Kidney (tissue), 14 donors: Measurements from ENCODE around the gene PLA2G2F. TPM values are rescaled to one million over a fixed set of nuclear protein-coding genes. Genes with fewer than 3 reads are reported as not detected.

Experiments
- DNase-seq, 5 donors: peaks; one replicate each; pipeline ENCODE4 v3.0.0-alpha.2; 2013 to 2020
- FAIRE-seq: peaks from 2 replicates; lab custom pipeline; 2012; peaks lifted over from hg19 to GRCh38; lab: Jason Lieb, UNC
- H3K27ac ChIP-seq, 2 donors: one replicate each; pipeline ENCODE4 v1.7.0; 2013; ENCODE audit warnings: low read depth in 2 of 2, low read length in 2 of 2, inconsistent platforms in 1 of 2
- H3K27me3 ChIP-seq: one replicate; pipeline ENCODE4 v1.7.1; 2013; ENCODE audit warnings: low read length, inconsistent platforms; ENCODE audit not compliant: control insufficient read depth, insufficient read depth
- H3K36me3 ChIP-seq, 3 donors: one replicate each; pipeline versions ENCODE4 v1.7.0 to v1.7.1; 2013; ENCODE audit warnings: low read length in 3 of 3, control low read depth in 1 of 3, inconsistent platforms in 1 of 3; ENCODE audit not compliant: insufficient read depth in 3 of 3, control insufficient read depth in 2 of 3
- H3K4me1 ChIP-seq, 3 donors: one replicate each; pipeline versions ENCODE4 v1.7.0 to v1.7.1; 2013; ENCODE audit warnings: low read length in 3 of 3, inconsistent platforms in 1 of 3, low read depth in 1 of 3; ENCODE audit not compliant: control insufficient read depth in 2 of 3, insufficient read depth in 2 of 3
- H3K4me3 ChIP-seq, 3 donors: one replicate each; pipeline versions ENCODE4 v1.7.0 to v1.8.1; 2013; ENCODE audit warnings: low read length in 3 of 3, control low read depth in 1 of 3, inconsistent platforms in 1 of 3
- H3K9ac ChIP-seq, 3 donors: one replicate each; pipeline versions ENCODE4 v1.7.0 to v1.7.1; 2013; ENCODE audit warnings: low read length in 3 of 3, control low read depth in 1 of 3, inconsistent platforms in 1 of 3
- H3K9me3 ChIP-seq, 3 donors: one replicate each; pipeline versions ENCODE4 v1.7.0 to v1.7.1; 2013; ENCODE audit warnings: low read length in 3 of 3, control low read depth in 1 of 3, inconsistent platforms in 1 of 3; ENCODE audit not compliant: control insufficient read depth in 2 of 3, insufficient read depth in 1 of 3
- CTCF ChIP-seq: IDR thresholded peaks from 3 replicates; pipeline ENCODE4 v1.5.1; 2012; ENCODE audit warnings: mild to moderate bottlenecking, moderate library complexity, borderline replicate concordance; ENCODE audit not compliant: insufficient read depth; ENCODE audit errors: extremely low read depth
- intact Hi-C: fragments of 100-400 bp; cut with DNase I; formaldehyde crosslinking; loops from one replicate; pipeline ENCODE4 v1.11.1; 2022
- polyA plus RNA-seq: library from polyadenylated mRNA; stranded (reverse); fragments of 350-450 nt; fragmentation: Illumina TruSeq; extraction: RNeasy Lipid Tissue Mini Kit (QIAGEN cat#74804); gene quantifications from one replicate; pipeline ENCODE4 v1.2.3, GENCODE V29; 2014; ENCODE audit warnings: low read depth, low replicate concordance; ENCODE audit not compliant: insufficient read depth
- total RNA-seq: library from RNA; stranded (reverse); fragmentation: NEBNext Ultra II Directional; extraction: Animal tissue kit (Norgen Biotek cat#: 25700); gene quantifications from one replicate; pipeline ENCODE4 v1.2.1, GENCODE V29; 2021
- donor health status: control.
- donor health status: control.
- donor health status: control.
- donor health status: control.
- donor health status: control.
- donor health status: DM: yes; HTN: yes; CAD: no.
- donor health status: Normal renal cell carcinoma (clear cell type).

The PLA2G2F gene
- total and polyA plus RNA-seq, 2 donors from 2014 or later = not detected

GRCh38 chr1:20187813-20188454 is 48.8 kb downstream of the PLA2G2F start:
- DNase-seq = no peak
- FAIRE-seq = no peak
- Histone ChIP-seq H3K4me1 (peaks cover 0 to 11% (median 8%) of the 10 kb centered on the region in 3 donors), H3K9ac (peak overlapping the region in 1 of 3 donors; percentile 19), H3K27ac (no peak overlapping the region), H3K27me3 (no peaks in the 10 kb centered on the region), H3K9me3 (no peaks in the 10 kb centered on the region), H3K36me3 (no peaks in the 10 kb centered on the region), H3K4me3 (no peak overlapping the region)
- TF ChIP-seq CTCF = no peak
- intact Hi-C loops = no loop called here

DNA sequence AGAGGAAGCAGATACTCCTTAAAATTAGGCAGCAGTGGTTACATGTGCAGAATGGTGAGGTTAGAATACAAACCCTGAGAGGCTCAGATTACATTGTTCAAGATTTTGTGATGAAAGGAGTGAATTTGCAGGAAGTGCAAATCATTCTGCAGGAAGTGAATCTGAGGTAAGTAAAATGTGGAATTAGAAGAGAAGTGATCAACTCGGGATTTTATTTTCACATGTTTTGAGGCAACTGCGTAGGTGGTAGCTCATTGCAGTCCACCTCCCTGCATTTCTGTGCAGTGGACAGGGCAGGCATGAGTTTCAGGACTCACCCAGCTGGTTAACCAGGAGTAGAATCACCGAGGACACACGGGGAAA is 49.3 kb downstream of the PLA2G2F start:
- Histone ChIP-seq H3K9ac (peak overlapping the region in 1 of 3 donors; percentile 19), H3K4me1 (peaks cover 0 to 11% (median 8%) of the 10 kb centered on the region in 3 donors), H3K27me3 (no peaks in the 10 kb centered on the region), H3K9me3 (no peaks in the 10 kb centered on the region), H3K36me3 (no peaks in the 10 kb centered on the region), H3K4me3 (no peak overlapping the region), H3K27ac (no peak overlapping the region)
- TF ChIP-seq CTCF = no peak
- no peak for FAIRE-seq
- DNase-seq = no peak
- intact Hi-C loops = no loop called here

- Histone ChIP-seq H3K27ac (no peak overlapping the region), H3K4me3 (no peak overlapping the region), H3K36me3 (no peaks in the 10 kb centered on the region), H3K27me3 (no peaks in the 10 kb centered on the region), H3K9me3 (no peaks in the 10 kb centered on the region), H3K9ac (no peak overlapping the region), H3K4me1 (peaks cover 0 to 11% (median 8%) of the 10 kb centered on the region in 3 donors)
- TF ChIP-seq CTCF = no peak
- no peak for FAIRE-seq
- intact Hi-C loops = no loop called here
- no peak for DNase-seq
Observed at GRCh38 chr1:20189664-20190063, 50.5 kb downstream of the PLA2G2F start.
